ENCODE data around the gene ITPR3.
A peak's percentile ranks its signal among the peaks of the same experiment; 100 is the strongest.

Gene ITPR3

GRCh38 chr6:33588894-33589293, 32.2 kb upstream of the ITPR3 start:
- H3K36me3 Mint-ChIP-seq (ENCODE audit: low read depth) = no peaks in the 10 kb centered on the region
- H3K27ac Mint-ChIP-seq = no peak overlapping the region
- no peak for DNase-seq
- no peak for TF ChIP-seq CTCF (IDR thresholded peaks at IDR 0.05)
- peaks cover 32% of the 10 kb centered on the region for H3K4me1 Mint-ChIP-seq
- H3K27me3 Mint-ChIP-seq (ENCODE audit: low read depth, poor library complexity) = peaks cover 24% of the 10 kb centered on the region
- H3K9me3 Mint-ChIP-seq = no peaks in the 10 kb centered on the region
- no peak overlapping the region for H3K4me3 Mint-ChIP-seq

GRCh38 chr6:33589392-33589730, 31.8 kb upstream of the ITPR3 start:
- TF ChIP-seq CTCF (IDR thresholded peaks at IDR 0.05) = no peak
- peaks cover 32% of the 10 kb centered on the region for H3K4me1 Mint-ChIP-seq
- DNase-seq = no peak
- H3K9me3 Mint-ChIP-seq = no peaks in the 10 kb centered on the region
- peaks cover 24% of the 10 kb centered on the region for H3K27me3 Mint-ChIP-seq (ENCODE audit: low read depth, poor library complexity)
- no peak overlapping the region for H3K4me3 Mint-ChIP-seq
- H3K36me3 Mint-ChIP-seq (ENCODE audit: low read depth) = no peaks in the 10 kb centered on the region
- no peak overlapping the region for H3K27ac Mint-ChIP-seq

DNA sequence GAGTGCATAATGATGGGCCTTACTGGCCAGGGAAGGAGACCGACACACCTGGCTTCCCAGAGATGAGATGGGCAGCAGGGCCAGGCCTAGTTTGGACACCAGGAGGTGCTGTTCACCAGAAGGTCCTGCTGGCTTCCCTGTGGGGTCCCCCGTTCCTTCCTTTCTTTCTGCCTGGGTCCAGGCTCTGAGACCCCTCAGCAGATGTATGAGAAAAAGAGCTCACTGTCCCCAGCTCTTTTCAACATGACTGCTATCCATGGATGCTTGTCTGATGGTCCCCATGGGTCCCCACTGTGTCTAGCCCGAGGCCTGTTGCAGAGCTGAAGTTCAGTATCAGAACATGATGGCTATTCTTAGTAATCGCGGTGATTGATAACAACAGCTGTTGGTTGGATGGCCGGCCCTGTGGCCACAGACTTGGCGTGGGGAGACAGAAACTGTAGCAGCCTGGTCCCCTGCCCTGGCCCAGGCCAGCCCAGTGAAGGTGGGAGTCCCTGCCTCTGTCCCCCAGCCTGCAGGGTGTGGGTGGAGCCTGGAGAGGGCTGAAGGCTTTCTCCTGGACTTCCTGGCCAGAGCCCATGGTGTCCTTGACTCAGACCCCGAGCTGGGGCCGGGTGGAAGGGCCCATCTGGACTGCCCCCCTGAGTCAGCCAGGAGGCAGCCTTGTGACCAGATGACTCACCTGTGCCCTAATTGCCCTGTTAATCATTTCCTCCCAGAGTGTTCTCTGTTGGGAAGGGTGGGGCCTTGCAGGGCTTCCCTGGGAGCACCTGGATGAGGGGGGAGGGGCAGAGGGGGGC, 31.2 kb upstream of the ITPR3 start:
- H3K4me1 Mint-ChIP-seq = peaks cover 38% of the 10 kb centered on the region
- H3K9me3 Mint-ChIP-seq = no peaks in the 10 kb centered on the region
- H3K36me3 Mint-ChIP-seq (ENCODE audit: low read depth) = no peaks in the 10 kb centered on the region
- DNase-seq = peak; percentile 71
- H3K27ac Mint-ChIP-seq = no peak overlapping the region
- peak; percentile 80 for TF ChIP-seq CTCF (IDR thresholded peaks at IDR 0.05)
- no peak overlapping the region for H3K4me3 Mint-ChIP-seq
- H3K27me3 Mint-ChIP-seq (ENCODE audit: low read depth, poor library complexity) = peaks cover 24% of the 10 kb centered on the region

DNA sequence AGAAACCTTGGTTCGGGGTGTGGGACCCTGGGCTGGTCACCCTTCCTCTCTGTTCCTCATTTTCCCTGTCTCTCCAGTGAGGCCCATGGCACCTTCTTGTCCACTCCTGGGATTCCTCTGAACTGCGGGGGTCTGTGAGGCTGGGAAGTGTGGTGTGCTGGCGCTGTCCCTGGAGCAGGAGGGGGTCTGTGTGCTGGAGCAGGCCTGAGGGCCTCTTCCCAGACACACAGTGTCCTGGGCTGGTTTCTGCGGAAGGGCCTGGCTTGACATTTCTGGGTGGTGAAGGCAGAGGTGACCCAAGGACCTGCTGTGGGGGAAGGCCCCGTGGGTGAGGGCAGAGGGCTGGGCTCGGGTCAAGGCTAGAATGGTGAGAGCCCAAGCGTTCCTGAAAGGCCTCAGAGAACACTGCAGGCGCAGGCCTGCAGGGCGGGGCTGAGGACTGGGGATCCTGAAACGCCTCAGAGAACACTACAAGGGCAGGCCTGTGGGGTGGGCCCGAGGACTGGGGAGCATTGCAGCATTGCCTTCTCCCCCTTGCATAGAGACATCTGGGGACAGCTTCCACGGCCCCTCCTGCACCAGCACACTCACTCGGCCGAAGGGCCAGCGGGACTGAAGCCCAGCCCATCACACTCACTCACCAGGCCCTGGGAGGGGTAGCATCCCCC, 30.5 kb upstream of the ITPR3 start:
- no peak for TF ChIP-seq CTCF (IDR thresholded peaks at IDR 0.05)
- peaks cover 24% of the 10 kb centered on the region for H3K27me3 Mint-ChIP-seq (ENCODE audit: low read depth, poor library complexity)
- no peak overlapping the region for H3K27ac Mint-ChIP-seq
- H3K4me3 Mint-ChIP-seq = no peak overlapping the region
- H3K9me3 Mint-ChIP-seq = no peaks in the 10 kb centered on the region
- peaks cover 43% of the 10 kb centered on the region for H3K4me1 Mint-ChIP-seq
- no peak for DNase-seq
- no peaks in the 10 kb centered on the region for H3K36me3 Mint-ChIP-seq (ENCODE audit: low read depth)

- H3K27me3 Mint-ChIP-seq (ENCODE audit: low read depth, poor library complexity) = peaks cover 24% of the 10 kb centered on the region
- no peaks in the 10 kb centered on the region for H3K9me3 Mint-ChIP-seq
- H3K36me3 Mint-ChIP-seq (ENCODE audit: low read depth) = no peaks in the 10 kb centered on the region
- no peak for TF ChIP-seq CTCF (IDR thresholded peaks at IDR 0.05)
- H3K4me1 Mint-ChIP-seq = peaks cover 43% of the 10 kb centered on the region
- no peak overlapping the region for H3K4me3 Mint-ChIP-seq
- no peak for DNase-seq
- H3K27ac Mint-ChIP-seq = no peak overlapping the region
Measured at GRCh38 chr6:33591424-33592032, 29.6 kb upstream of the ITPR3 start.

Measured in nephron progenitor cell (in vitro differentiated cells).